SK-N-SH (cell line): ENCODE results near the gene VASH2.

Experiments
- CTCF ChIP-seq: fragments of 200-600 bp; sonication (generic); IDR thresholded peaks from 2 replicates; pipeline ENCODE4 v1.6.1; 2017; ENCODE audit warnings: antibody characterized with exemption, mild to moderate bottlenecking, moderate library complexity
- MXI1 ChIP-seq: IDR thresholded peaks from 2 replicates; pipeline ENCODE4 v1.6.1; 2012; ENCODE audit warnings: mild to moderate bottlenecking, low read depth, low read length, improper control_type of control experiment
- RCOR1 ChIP-seq: fragments of 150-350 bp; IDR thresholded peaks from 2 replicates; pipeline ENCODE4 v1.6.1; 2017; ENCODE audit warnings: antibody characterized with exemption, low read length

- TF ChIP-seq CTCF = no peak
- TF ChIP-seq MXI1 = no peak
- TF ChIP-seq RCOR1 = no peak
These were observed 85.2 kb downstream of the VASH2 start for GRCh38 chr1:213035573-213035972.
